WTC11 (cell line): ENCODE measurements around the gene NR1I3. TPM values are rescaled to one million over a fixed set of nuclear protein-coding genes. Genes with fewer than 3 reads are reported as not detected.

Source experiments
- ATAC-seq: fragments of 200-7000 bp; cut with Tn5 transposase; 2 replicates; pipeline ENCODE4 v1.10.0; 2021; ENCODE audit warnings: mild to moderate bottlenecking, moderate library complexity
- CTCF ChIA-PET: fragments of 300-600 bp; sonication (Branson Sonifier 250); formaldehyde crosslinking; loops from one replicate; lab custom pipeline; 2021; ENCODE audit warnings: antibody characterized with exemption; lab: Charles Lee
- POLR2A ChIA-PET: fragments of 350-600 bp; sonication (Branson Sonifier 250); formaldehyde crosslinking; loops from one replicate; lab custom pipeline; 2021; ENCODE audit warnings: antibody characterized with exemption; lab: Charles Lee
- DNase-seq: peaks from one replicate; pipeline ENCODE4 v3.0.0; 2021; ENCODE audit warnings: low spot score
- H3K27ac Mint-ChIP-seq: 2 replicates; pipeline ENCODE4 v1.8.0; 2021; ENCODE audit warnings: mixed read lengths
- H3K27me3 Mint-ChIP-seq: 2 replicates; pipeline ENCODE4 v1.8.0; 2021; ENCODE audit warnings: low read depth, mild to moderate bottlenecking, moderate library complexity, mixed read lengths
- H3K36me3 Mint-ChIP-seq: 2 replicates; pipeline ENCODE4 v1.8.0; 2021; ENCODE audit warnings: mixed read lengths
- H3K4me1 Mint-ChIP-seq: 2 replicates; pipeline ENCODE4 v1.8.0; 2022; ENCODE audit warnings: mixed read lengths
- H3K4me3 Mint-ChIP-seq: 2 replicates; pipeline ENCODE4 v1.8.0; 2021; ENCODE audit warnings: mild to moderate bottlenecking, moderate library complexity, mixed read lengths
- H3K9me3 Mint-ChIP-seq: 2 replicates; pipeline ENCODE4 v1.8.0; 2021; ENCODE audit warnings: mixed read lengths
- AFF4 ChIP-seq: sonication (generic); formaldehyde crosslinking; IDR thresholded peaks from 2 replicates; pipeline ENCODE4 v1.8.1; 2023; ENCODE audit warnings: mild to moderate bottlenecking, missing genetic modification reagents, borderline replicate concordance
- ARID4B ChIP-seq: sonication (generic); formaldehyde crosslinking; IDR thresholded peaks from 2 replicates; pipeline ENCODE4 v1.8.0; 2023; ENCODE audit warnings: missing genetic modification reagents, mild to moderate bottlenecking, borderline replicate concordance
- E2F1 ChIP-seq: sonication (generic); formaldehyde crosslinking; IDR thresholded peaks from 2 replicates; pipeline ENCODE4 v1.8.0; 2022; ENCODE audit warnings: mild to moderate bottlenecking, missing genetic modification reagents
- ESRRA ChIP-seq: sonication (generic); formaldehyde crosslinking; IDR thresholded peaks from 2 replicates; pipeline ENCODE4 v1.8.1; 2022; ENCODE audit warnings: mild to moderate bottlenecking, missing genetic modification reagents, borderline replicate concordance
- FOXJ3 ChIP-seq: sonication (generic); formaldehyde crosslinking; IDR thresholded peaks from 2 replicates; pipeline ENCODE4 v1.9.0; 2021; ENCODE audit warnings: missing genetic modification reagents, mild to moderate bottlenecking, borderline replicate concordance
- GRHL2 ChIP-seq: fragments of 250-450 bp; sonication (Bioruptor Pico); IDR thresholded peaks from 2 replicates; pipeline ENCODE4 v1.8.0; 2022; ENCODE audit warnings: mild to moderate bottlenecking, moderate library complexity; ENCODE audit not compliant: insufficient replicate concordance, severe bottlenecking
- JAZF1 ChIP-seq: fragments of 250-450 bp; sonication (Bioruptor Pico); IDR thresholded peaks from 2 replicates; pipeline ENCODE4 v1.9.0; 2021; ENCODE audit warnings: moderate library complexity, mild to moderate bottlenecking, inconsistent platforms
- MYBL2 ChIP-seq: sonication (generic); formaldehyde crosslinking; IDR thresholded peaks from 2 replicates; pipeline ENCODE4 v1.8.1; 2023; ENCODE audit warnings: mild to moderate bottlenecking, moderate library complexity, missing genetic modification reagents
- NFATC4 ChIP-seq: fragments of 250-450 bp; sonication (Bioruptor Pico); IDR thresholded peaks from 2 replicates; pipeline ENCODE4 v1.9.0; 2021; ENCODE audit warnings: mild to moderate bottlenecking
- NFE2L1 ChIP-seq: sonication (generic); formaldehyde crosslinking; IDR thresholded peaks from 2 replicates; pipeline ENCODE4 v1.8.1; 2023; ENCODE audit warnings: missing genetic modification reagents
- NR3C1 ChIP-seq: sonication (generic); formaldehyde crosslinking; conservative IDR thresholded peaks from 2 replicates; pipeline ENCODE4 v1.8.1; 2023; ENCODE audit warnings: low read depth, mild to moderate bottlenecking, missing genetic modification reagents
- PRDM15 ChIP-seq: sonication (generic); formaldehyde crosslinking; IDR thresholded peaks from 2 replicates; pipeline ENCODE4 v1.8.0; 2022; ENCODE audit warnings: missing genetic modification reagents
- SMAD4 ChIP-seq: sonication (generic); formaldehyde crosslinking; IDR thresholded peaks from 2 replicates; pipeline ENCODE4 v1.8.0; 2022; ENCODE audit warnings: mild to moderate bottlenecking, missing genetic modification reagents
- STAT6 ChIP-seq: sonication (generic); formaldehyde crosslinking; conservative IDR thresholded peaks from 2 replicates; pipeline ENCODE4 v1.8.1; 2023; ENCODE audit warnings: mild to moderate bottlenecking, low read depth, missing genetic modification reagents, moderate library complexity
- TEAD1 ChIP-seq: sonication (generic); formaldehyde crosslinking; IDR thresholded peaks from 2 replicates; pipeline ENCODE4 v1.8.0; 2022; ENCODE audit warnings: mild to moderate bottlenecking, missing genetic modification reagents
- TP53 ChIP-seq: sonication (generic); formaldehyde crosslinking; IDR thresholded peaks from 2 replicates; pipeline ENCODE4 v1.8.1; 2023; ENCODE audit warnings: mild to moderate bottlenecking, missing genetic modification reagents
- ZBTB43 ChIP-seq: sonication (generic); formaldehyde crosslinking; IDR thresholded peaks from 2 replicates; pipeline ENCODE4 v1.8.1; 2023; ENCODE audit warnings: mild to moderate bottlenecking, missing genetic modification reagents
- ZNF138 ChIP-seq: sonication (generic); formaldehyde crosslinking; conservative IDR thresholded peaks from 2 replicates; pipeline ENCODE4 v1.8.1; 2022; ENCODE audit warnings: mild to moderate bottlenecking, moderate library complexity, missing genetic modification reagents
- ZNF219 ChIP-seq: sonication (generic); formaldehyde crosslinking; IDR thresholded peaks from 2 replicates; pipeline ENCODE4 v1.8.0; 2023; ENCODE audit warnings: missing genetic modification reagents, mild to moderate bottlenecking, borderline replicate concordance
- ZNF671 ChIP-seq: fragments of 250-450 bp; sonication (Bioruptor Pico); IDR thresholded peaks from 2 replicates; pipeline ENCODE4 v1.8.0; 2021; ENCODE audit warnings: mild to moderate bottlenecking
- total RNA-seq: library from RNA; stranded (reverse); gene quantifications from 3 replicates; pipeline ENCODE4 v1.2.3, GENCODE V29; 2021

Gene NR1I3
- total RNA-seq, 1 experiment from 2014 or later = not detected

GRCh38 chr1:161282991-161283390, 45.0 kb upstream of the NR1I3 start (continued):
- TF ChIP-seq ARID4B (CRISPR knock-in tag) (no peak), E2F1 (CRISPR knock-in tag) (no peak), ZBTB43 (CRISPR knock-in tag) (no peak), TP53 (CRISPR knock-in tag) (no peak), NFE2L1 (CRISPR knock-in tag) (no peak), ESRRA (CRISPR knock-in tag) (no peak), PRDM15 (CRISPR knock-in tag) (no peak), NFATC4 (CRISPR knock-in tag) (no peak), MYBL2 (CRISPR knock-in tag) (no peak), STAT6 (CRISPR knock-in tag) (no peak)

GRCh38 chr1:161274874-161275273, 36.9 kb upstream of the NR1I3 start:
- DNase-seq = no peak
- no peak for TF ChIP-seq SMAD4 (CRISPR knock-in tag)
- no peak for TF ChIP-seq JAZF1 (CRISPR knock-in tag)
- no peak for TF ChIP-seq TP53 (CRISPR knock-in tag)
- no peak for TF ChIP-seq AFF4 (CRISPR knock-in tag)
- no peak for TF ChIP-seq NR3C1 (CRISPR knock-in tag)
- no peak for TF ChIP-seq ZNF219 (CRISPR knock-in tag)
- TF ChIP-seq ZNF138 (CRISPR knock-in tag) = no peak
- no peak for TF ChIP-seq ZNF671 (CRISPR knock-in tag)
- TF ChIP-seq TEAD1 = no peak
- no peak for TF ChIP-seq GRHL2 (CRISPR knock-in tag)
- no peak for TF ChIP-seq FOXJ3 (CRISPR knock-in tag)

More at GRCh38 chr1:161274874-161275273, 36.9 kb upstream of the NR1I3 start:
- H3K27ac Mint-ChIP-seq = no peak overlapping the region
- ATAC-seq = no peak
- H3K4me3 Mint-ChIP-seq = no peak overlapping the region
- H3K36me3 Mint-ChIP-seq = no peaks in the 10 kb centered on the region
- ChIA-PET CTCF (interaction anchor here (1.1 kb wide), 1 partner anchor 16 kb away, joined by 7 read pairs; the partner anchor contains the start of gene PCP4L1), POLR2A (no interaction called here)
- H3K4me1 Mint-ChIP-seq = no peaks in the 10 kb centered on the region
- no peaks in the 10 kb centered on the region for H3K9me3 Mint-ChIP-seq
- peaks cover 9% of the 10 kb centered on the region for H3K27me3 Mint-ChIP-seq
